ENCODE data around the gene PCSK4. TPM values are rescaled to one million over a fixed set of nuclear protein-coding genes. Genes with fewer than 3 reads are reported as not detected.

PCSK4 gene
- total and polyA plus RNA-seq, 10 of the 15 experiments (the other 5 are each of a cell fraction or from before 2014, with no cell fraction given), result 0.27 to 0.99 (median 0.40) TPM; not detected in 3

DNA sequence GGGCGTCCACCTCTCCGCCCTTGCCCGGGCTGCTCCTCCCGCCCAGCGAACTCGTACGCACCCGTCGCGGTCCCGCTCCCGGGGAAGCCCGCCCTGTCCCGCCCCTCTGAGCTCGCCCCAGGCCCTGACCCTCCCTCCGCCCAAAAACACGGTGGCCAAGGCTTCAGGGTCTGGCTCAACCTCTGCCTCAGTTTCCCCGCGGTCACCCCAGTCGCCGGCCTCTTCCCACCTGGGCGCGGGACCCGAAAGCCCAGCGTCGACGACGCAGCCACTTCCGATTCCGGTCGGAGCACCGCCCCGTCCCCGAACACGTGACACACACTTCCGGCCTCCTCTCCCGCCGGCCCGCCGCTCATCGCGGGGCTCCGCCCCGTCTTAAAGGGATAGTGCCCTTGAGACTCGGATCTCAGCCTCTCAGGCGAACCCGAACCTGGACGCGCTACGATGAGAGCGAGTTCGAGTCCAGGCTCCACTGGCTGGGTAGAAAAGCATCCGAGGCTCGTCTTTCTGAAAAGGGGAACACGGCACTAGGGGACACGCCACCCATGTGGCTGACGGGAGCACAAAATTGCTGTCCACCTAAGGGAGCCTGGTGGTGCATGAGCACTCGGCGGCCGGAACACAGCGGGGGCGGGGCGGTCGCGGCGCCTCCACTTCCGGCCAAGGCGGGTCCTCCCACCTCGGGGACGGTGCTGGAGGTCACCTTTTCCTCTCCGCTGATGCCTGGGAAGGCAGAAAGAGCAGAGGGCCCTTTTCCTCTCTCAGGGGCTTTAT is 11.0 kb downstream of the PCSK4 start, which contains the start of gene C19orf25 (continued):
- peak; percentile 54; the same call in 1 of the 2 replicates for TF ChIP-seq TCF12 (IDR thresholded peaks at IDR 0.05; ENCODE audit: low read depth, low read length)
- no peak for TF ChIP-seq ZNF384 (IDR thresholded peaks at IDR 0.05; ENCODE audit: borderline replicate concordance, low read depth, low read length)
- TF ChIP-seq NFYA (IDR thresholded peaks at IDR 0.05; ENCODE audit: borderline replicate concordance, low read depth, low read length), result no peak
- TF ChIP-seq BRCA1 (IDR thresholded peaks at IDR 0.05; ENCODE audit: low read depth, low read length), result no peak
- TF ChIP-seq, protein P1, sequence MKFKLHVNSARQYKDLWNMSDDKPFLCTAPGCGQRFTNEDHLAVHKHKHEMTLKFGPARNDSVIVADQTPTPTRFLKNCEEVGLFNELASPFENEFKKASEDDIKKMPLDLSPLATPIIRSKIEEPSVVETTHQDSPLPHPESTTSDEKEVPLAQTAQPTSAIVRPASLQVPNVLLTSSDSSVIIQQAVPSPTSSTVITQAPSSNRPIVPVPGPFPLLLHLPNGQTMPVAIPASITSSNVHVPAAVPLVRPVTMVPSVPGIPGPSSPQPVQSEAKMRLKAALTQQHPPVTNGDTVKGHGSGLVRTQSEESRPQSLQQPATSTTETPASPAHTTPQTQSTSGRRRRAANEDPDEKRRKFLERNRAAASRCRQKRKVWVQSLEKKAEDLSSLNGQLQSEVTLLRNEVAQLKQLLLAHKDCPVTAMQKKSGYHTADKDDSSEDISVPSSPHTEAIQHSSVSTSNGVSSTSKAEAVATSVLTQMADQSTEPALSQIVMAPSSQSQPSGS (IDR thresholded peaks at IDR 0.05; ENCODE audit: low read length), result no peak
- TF ChIP-seq MTA2 (IDR thresholded peaks at IDR 0.05; ENCODE audit: low read depth), result no peak; the same call in 1 of the 2 replicates
- peak; percentile 99 for TF ChIP-seq ZNF217 (IDR thresholded peaks at IDR 0.05)
- no peak for TF ChIP-seq PAX8 (IDR thresholded peaks at IDR 0.05)
- TF ChIP-seq CUX1 (IDR thresholded peaks at IDR 0.05; ENCODE audit: insufficient replicate concordance, low read depth, low read length), result no peak
- TF ChIP-seq STAT3 (IDR thresholded peaks at IDR 0.05; ENCODE audit: low read depth, low read length), result no peak
- peak; percentile 53; the same call in 1 of the 2 replicates for TF ChIP-seq GATAD2B (conservative IDR thresholded peaks at IDR 0.05; ENCODE audit: low read depth)
- TF ChIP-seq MYC (IDR thresholded peaks at IDR 0.05; ENCODE audit: insufficient read depth, insufficient read length, insufficient replicate concordance, low read length, severe bottlenecking), result no peak
- peak; percentile 80 for TF ChIP-seq E2F8 (IDR thresholded peaks at IDR 0.05; ENCODE audit: low read depth, partially characterized antibody)
- no peak for TF ChIP-seq RAD21 (IDR thresholded peaks at IDR 0.05; ENCODE audit: insufficient read depth, low read depth, low read length)
- TF ChIP-seq, protein P2, sequence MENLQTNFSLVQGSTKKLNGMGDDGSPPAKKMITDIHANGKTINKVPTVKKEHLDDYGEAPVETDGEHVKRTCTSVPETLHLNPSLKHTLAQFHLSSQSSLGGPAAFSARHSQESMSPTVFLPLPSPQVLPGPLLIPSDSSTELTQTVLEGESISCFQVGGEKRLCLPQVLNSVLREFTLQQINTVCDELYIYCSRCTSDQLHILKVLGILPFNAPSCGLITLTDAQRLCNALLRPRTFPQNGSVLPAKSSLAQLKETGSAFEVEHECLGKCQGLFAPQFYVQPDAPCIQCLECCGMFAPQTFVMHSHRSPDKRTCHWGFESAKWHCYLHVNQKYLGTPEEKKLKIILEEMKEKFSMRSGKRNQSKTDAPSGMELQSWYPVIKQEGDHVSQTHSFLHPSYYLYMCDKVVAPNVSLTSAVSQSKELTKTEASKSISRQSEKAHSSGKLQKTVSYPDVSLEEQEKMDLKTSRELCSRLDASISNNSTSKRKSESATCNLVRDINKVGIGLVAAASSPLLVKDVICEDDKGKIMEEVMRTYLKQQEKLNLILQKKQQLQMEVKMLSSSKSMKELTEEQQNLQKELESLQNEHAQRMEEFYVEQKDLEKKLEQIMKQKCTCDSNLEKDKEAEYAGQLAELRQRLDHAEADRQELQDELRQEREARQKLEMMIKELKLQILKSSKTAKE (IDR thresholded peaks at IDR 0.05; ENCODE audit: low read depth, poor library complexity, severe bottlenecking), result peak; percentile 65
- TF ChIP-seq TAF1 (IDR thresholded peaks at IDR 0.05; ENCODE audit: borderline replicate concordance, low read depth, low read length), result peak; percentile 49; the same call in 1 of the 2 replicates

All from GM12878 (cell line).